Measurements from ENCODE around the gene PEF1. TPM values are rescaled to one million over a fixed set of nuclear protein-coding genes. Genes with fewer than 3 reads are reported as not detected.
A peak's percentile ranks its signal among the peaks of the same experiment; 100 is the strongest.

PEF1 gene
- total RNA-seq, 2 experiments from 2014 or later, result 79.6 to 80.6 TPM

DNA sequence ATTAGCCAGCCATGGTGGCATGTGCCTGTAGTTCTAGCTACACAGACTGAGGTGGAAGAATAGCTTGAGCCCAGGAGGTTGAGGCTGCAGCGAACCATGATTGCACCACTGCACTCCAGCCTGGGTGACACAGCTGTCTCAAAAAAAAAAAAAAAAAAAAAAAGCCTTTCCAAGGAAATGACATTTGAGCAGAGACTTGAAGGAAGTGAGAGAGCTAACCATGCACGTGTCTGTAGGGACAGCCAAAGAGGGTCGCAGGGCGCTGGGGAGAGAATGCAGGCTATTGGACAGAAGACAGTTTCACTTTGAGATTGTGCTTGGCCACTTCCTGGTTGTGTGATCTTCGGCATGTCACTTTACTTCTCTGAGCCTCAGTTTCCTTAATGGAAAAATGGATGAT lies 20.4 kb downstream of the PEF1 start:
- DNase-seq, result no peak
- intact Hi-C loops (cut with micrococcal nuclease), result no loop called here
- no peaks in the 10 kb centered on the region for H3K4me1 Mint-ChIP-seq (ENCODE audit: low read depth)
- H3K4me3 Mint-ChIP-seq, result no peak overlapping the region
- H3K9me3 Mint-ChIP-seq, result no peaks in the 10 kb centered on the region
- CTCF ChIA-PET, result no interaction called here
- H3K27me3 Mint-ChIP-seq (ENCODE audit: low read depth), result peaks cover 4% of the 10 kb centered on the region
- no peak overlapping the region for H3K27ac Mint-ChIP-seq
- peaks cover 2% of the 10 kb centered on the region for H3K36me3 Mint-ChIP-seq (ENCODE audit: low read depth)

DNA sequence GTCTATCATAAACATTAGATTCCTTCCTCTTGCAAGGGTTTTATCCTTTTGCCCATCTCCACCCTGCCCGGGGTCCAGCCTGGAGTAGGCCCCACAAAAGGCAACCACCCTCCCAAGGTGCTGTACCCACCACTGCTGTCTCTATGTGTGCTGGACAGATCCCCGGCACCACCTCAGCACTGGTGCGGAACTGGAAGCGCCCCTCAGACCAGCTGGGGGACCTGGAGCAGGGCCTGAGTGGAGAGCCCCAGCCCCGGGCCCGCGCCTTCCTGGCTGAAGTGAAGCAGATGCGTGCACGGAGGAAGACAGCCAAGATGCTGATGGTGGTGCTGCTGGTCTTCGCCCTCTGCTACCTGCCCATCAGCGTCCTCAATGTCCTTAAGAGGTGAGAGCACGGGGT lies 21.3 kb downstream of the PEF1 start:
- Mint-ChIP-seq H3K27ac (no peak overlapping the region), H3K9me3 (no peaks in the 10 kb centered on the region), H3K4me3 (no peak overlapping the region), H3K27me3 (ENCODE audit: low read depth) (peaks cover 12% of the 10 kb centered on the region), H3K36me3 (ENCODE audit: low read depth) (peaks cover 2% of the 10 kb centered on the region), H3K4me1 (ENCODE audit: low read depth) (no peaks in the 10 kb centered on the region)
- no peak for DNase-seq
- intact Hi-C loops (cut with micrococcal nuclease), result no loop called here
- CTCF ChIA-PET, result no interaction called here

DNA sequence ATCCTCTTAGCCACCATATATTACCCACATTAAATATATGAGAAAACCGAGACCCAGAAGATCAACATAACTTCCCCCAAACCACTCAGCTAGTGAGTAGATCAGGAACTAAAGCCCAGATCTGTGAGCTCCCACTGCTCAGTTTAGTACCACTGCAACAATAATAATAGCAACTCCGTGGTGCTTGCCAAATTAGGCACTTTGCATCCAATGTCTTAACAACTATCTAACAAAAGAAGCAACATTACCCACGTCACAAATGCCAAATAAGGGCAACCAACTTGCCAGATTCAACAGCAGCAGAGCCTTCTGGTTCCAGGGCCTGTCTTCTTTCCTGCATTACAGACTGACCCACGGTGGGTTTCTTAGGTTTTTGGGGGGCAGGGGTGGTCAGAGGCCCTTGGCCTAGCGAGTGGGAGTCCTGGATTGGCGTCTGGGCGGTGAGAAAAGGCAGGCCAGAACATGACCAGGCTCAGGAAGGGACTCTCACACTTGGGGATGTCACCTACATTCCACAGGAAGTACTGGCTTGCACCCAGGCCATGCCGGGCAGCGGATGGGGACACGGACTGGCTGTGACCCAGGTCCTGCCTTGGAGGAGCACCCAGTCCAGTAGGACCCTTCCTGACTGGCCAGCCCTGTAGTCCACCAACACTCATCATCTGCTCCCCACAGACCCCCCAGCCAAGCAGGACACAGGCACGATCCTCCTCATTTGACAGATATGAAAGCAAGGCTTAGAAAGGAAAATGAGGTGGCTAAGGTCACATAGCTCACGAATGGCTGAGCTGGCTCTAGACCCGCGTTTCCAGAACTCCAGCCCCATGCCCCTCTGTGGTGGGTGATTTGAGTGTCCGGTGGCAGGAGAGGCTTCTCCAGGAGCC lies 22.6 kb downstream of the PEF1 start:
- Mint-ChIP-seq H3K27ac (no peak overlapping the region), H3K27me3 (ENCODE audit: low read depth) (peaks cover 16% of the 10 kb centered on the region), H3K4me1 (ENCODE audit: low read depth) (peaks cover 2% of the 10 kb centered on the region), H3K4me3 (no peak overlapping the region), H3K9me3 (no peaks in the 10 kb centered on the region), H3K36me3 (ENCODE audit: low read depth) (peaks cover 2% of the 10 kb centered on the region)
- DNase-seq, result no peak
- CTCF ChIA-PET, result interaction anchor here (1.2 kb wide), 1 partner anchor 25 kb away, joined by 3 read pairs; no protein-coding TSS in a partner anchor
- intact Hi-C loops (cut with micrococcal nuclease), result no loop called here

DNA sequence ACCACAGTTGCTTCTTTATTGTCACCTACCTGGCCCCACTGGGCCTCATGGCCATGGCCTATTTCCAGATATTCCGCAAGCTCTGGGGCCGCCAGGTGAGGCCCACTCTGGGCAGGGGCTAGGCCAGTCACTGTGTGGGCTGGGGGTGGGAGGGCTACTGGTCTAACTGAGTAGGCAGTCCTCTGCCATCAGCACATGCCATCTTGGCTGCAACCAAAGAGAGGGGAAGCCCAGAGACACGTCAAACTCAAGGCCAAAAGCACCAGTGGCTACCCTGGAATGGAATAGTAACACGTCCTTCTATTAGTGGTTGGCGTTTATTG lies 23.2 kb downstream of the PEF1 start:
- Mint-ChIP-seq H3K27me3 (ENCODE audit: low read depth) (peaks cover 22% of the 10 kb centered on the region), H3K27ac (no peak overlapping the region), H3K4me3 (no peak overlapping the region), H3K4me1 (ENCODE audit: low read depth) (peaks cover 2% of the 10 kb centered on the region), H3K36me3 (ENCODE audit: low read depth) (no peaks in the 10 kb centered on the region), H3K9me3 (no peaks in the 10 kb centered on the region)
- DNase-seq, result no peak
- intact Hi-C loops (cut with micrococcal nuclease), result no loop called here
- CTCF ChIA-PET, result interaction anchor here (1.2 kb wide), 1 partner anchor 24 kb away, joined by 3 read pairs; no protein-coding TSS in a partner anchor

DNA sequence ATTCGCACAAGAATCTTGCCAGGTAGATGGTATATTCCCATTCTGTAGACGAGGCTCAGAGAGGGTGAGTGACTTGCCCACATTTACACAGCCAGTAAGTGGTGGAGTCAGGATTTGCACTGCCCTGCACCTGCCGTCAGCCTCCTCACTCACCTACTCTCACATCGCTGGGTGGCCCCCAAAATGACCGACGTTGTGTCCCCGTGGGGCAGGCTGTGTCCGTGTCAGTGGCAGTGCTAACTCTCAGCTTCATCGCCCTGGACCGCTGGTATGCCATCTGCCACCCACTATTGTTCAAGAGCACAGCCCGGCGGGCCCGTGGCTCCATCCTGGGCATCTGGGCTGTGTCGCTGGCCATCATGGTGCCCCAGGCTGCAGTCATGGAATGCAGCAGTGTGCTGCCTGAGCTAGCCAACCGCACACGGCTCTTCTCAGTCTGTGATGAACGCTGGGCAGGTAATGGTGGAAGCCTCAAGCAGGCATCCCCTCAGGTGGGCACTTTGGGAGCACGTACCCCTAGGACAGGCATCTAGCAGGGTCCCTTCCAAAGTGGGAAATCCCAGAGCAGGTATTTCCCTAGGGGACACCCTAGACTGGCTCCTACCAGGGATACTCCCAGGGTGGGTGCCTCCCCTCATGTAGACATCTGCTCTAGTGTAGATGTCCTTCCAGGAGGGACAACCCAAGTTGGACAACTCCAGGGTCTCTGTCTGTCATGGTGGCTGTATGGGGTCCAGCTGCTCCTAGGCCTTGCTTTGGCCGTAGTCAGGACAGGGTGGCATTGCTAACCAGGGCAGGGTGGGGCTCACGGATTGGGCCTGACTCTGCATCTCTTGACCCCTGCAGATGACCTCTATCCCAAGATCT lies 23.8 kb downstream of the PEF1 start:
- Mint-ChIP-seq H3K27ac (no peak overlapping the region), H3K4me3 (no peak overlapping the region), H3K27me3 (ENCODE audit: low read depth) (peaks cover 27% of the 10 kb centered on the region), H3K4me1 (ENCODE audit: low read depth) (peaks cover 2% of the 10 kb centered on the region), H3K9me3 (no peaks in the 10 kb centered on the region), H3K36me3 (ENCODE audit: low read depth) (no peaks in the 10 kb centered on the region)
- CTCF ChIA-PET, result interaction anchor here (1.2 kb wide), 1 partner anchor 24 kb away, joined by 3 read pairs; no protein-coding TSS in a partner anchor
- no peak for DNase-seq
- intact Hi-C loops (cut with micrococcal nuclease), result no loop called here

DNA sequence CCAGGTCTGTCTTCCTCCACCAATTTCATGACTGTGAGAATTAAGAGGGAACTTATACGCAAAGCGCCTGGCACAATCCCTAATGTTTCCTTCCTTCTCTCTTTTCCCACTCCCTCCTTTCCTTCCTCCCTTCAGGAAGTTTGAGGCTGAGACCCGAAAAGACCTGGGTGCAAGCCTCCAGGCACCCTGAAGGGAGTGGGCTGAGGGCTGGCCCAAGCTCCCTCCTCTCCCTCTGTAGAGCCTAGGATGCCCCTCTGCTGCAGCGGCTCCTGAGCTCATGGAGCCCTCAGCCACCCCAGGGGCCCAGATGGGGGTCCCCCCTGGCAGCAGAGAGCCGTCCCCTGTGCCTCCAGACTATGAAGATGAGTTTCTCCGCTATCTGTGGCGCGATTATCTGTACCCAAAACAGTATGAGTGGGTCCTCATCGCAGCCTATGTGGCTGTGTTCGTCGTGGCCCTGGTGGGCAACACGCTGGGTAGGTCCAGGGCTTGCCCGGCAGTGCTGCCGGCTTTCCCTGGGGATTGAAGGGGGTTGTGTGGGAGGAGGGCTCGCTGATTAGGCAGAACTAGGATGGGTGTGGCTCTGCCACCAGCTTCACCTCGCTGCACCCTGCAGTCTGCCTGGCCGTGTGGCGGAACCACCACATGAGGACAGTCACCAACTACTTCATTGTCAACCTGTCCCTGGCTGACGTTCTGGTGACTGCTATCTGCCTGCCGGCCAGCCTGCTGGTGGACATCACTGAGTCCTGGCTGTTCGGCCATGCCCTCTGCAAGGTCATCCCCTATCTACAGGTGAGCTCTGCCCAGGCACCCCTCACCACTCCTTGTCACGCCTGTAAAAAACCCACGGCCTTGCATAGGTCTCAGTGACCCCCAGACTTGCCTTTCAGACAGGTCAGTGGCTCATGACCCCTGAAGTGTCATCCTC lies 25.5 kb downstream of the PEF1 start:
- Mint-ChIP-seq H3K27me3 (ENCODE audit: low read depth) (peaks cover 32% of the 10 kb centered on the region), H3K36me3 (ENCODE audit: low read depth) (no peaks in the 10 kb centered on the region), H3K4me3 (no peak overlapping the region), H3K4me1 (ENCODE audit: low read depth) (peaks cover 2% of the 10 kb centered on the region), H3K27ac (no peak overlapping the region), H3K9me3 (no peaks in the 10 kb centered on the region)
- CTCF ChIA-PET, result interaction anchor here (0.7 to 1.9 kb wide), 13 partner anchors 10 to 225 kb away, joined by 3 to 8 read pairs (median 3); no protein-coding TSS in a partner anchor
- DNase-seq, result no peak
- intact Hi-C loops (cut with micrococcal nuclease), result loop anchor here (1.0 kb wide), 1 partner anchor 55 kb away; no protein-coding TSS in a partner anchor

DNA sequence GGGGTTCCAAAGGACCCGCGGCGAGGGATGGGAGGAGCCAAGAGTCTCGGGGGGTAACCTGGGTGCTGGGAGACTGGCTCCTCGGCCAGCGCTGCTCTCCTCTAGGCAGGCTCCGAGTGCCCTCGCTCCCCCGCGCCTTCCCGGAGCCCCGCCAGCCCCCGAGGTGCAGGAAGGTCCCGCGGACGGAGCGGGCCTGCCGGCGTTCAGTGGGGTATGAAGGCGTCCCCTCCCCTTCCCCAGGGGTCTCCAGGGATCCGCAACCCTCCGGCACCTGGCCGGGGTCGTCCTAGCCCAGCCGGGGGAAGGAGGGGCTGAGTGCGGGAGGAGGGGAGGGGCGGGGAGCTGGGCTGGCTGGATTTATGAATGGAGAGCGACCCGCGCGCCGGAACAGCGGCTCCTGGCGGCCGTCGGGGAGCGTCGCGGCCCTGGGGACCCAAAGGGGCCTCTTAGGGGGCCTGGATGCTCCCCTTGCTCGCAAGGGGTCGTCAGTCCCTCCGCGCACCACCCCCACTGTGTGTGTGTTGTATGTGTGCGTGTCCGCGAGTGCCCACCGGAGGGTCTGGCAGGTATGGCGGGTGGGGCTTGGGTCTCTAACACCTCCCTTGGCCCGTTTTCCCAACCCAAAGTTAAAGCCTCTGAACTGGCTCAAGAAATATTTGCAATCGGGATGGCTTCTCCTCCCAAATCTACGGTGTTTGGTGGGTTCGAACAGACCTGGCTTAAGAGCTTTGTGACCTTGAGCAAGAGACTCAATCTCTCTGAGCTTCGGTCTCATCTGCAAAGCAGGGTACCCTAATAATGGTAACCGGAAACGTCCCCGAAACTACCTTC lies 26.5 kb downstream of the PEF1 start:
- intact Hi-C loops (cut with micrococcal nuclease), result loop anchor here (1.0 kb wide), 1 partner anchor 54 kb away; no protein-coding TSS in a partner anchor
- Mint-ChIP-seq H3K27me3 (ENCODE audit: low read depth) (peaks cover 32% of the 10 kb centered on the region), H3K27ac (no peak overlapping the region), H3K9me3 (no peaks in the 10 kb centered on the region), H3K4me3 (no peak overlapping the region), H3K4me1 (ENCODE audit: low read depth) (peaks cover 2% of the 10 kb centered on the region), H3K36me3 (ENCODE audit: low read depth) (no peaks in the 10 kb centered on the region)
- DNase-seq, result peak; percentile 50
- CTCF ChIA-PET, result interaction anchor here (0.5 to 1.9 kb wide), 14 partner anchors 11 to 224 kb away, joined by 3 to 8 read pairs (median 3); no protein-coding TSS in a partner anchor

DNA sequence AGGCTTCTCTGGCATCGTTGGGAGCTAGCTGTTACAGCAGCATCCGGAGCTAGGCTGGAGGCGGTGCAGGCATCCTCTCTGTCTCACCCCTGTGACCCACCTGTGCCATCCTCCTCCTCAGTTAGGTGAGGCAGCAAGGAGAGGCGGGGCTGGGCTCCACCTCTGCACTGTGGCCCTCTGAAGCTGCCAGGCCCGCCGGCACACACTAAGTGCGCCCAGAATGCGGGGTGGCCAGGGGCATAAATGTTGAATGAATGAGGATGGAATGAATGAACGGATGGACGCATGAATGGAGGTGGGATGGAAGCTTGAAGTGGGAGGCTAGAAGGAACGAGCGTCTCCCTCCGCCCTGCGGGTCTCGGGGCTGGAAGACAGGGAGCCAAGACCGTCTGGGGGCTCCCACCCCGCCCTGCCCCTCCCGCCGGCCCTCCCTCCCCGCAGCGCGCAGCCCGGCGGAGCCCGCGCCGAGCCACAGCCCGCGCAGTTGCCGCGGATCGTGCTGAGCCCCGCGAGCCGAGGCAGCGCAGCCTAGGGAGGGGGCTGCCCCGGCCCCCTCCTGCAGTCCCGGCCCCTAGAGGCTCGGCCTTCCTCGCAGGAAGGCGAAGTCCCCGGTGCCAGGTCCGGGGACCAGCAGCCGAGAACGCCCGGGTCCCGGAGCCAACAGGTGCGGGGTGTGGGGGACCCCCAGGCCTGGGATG lies 27.3 kb downstream of the PEF1 start, which contains the start of gene HCRTR1:
Gene HCRTR1 (plus strand): TSS at position 472 of the 698 bp plus-strand sequence. CDS start 1,504 bp downstream, outside the sequence.
- Mint-ChIP-seq H3K4me1 (ENCODE audit: low read depth) (peaks cover 2% of the 10 kb centered on the region), H3K9me3 (no peaks in the 10 kb centered on the region), H3K27ac (no peak within 1 kb of the TSS), H3K27me3 (ENCODE audit: low read depth) (peaks cover 32% of the 10 kb centered on the region), H3K4me3 (peak within 1 kb of the TSS; percentile 40), H3K36me3 (ENCODE audit: low read depth) (no peaks in the 10 kb centered on the region)
- CTCF ChIA-PET, result interaction anchor here (0.5 to 1.9 kb wide), 9 partner anchors 16 to 223 kb away, joined by 3 to 8 read pairs (median 3); no protein-coding TSS in a partner anchor
- intact Hi-C loops (cut with micrococcal nuclease), result no loop called here
- DNase-seq, result no peak

DNA sequence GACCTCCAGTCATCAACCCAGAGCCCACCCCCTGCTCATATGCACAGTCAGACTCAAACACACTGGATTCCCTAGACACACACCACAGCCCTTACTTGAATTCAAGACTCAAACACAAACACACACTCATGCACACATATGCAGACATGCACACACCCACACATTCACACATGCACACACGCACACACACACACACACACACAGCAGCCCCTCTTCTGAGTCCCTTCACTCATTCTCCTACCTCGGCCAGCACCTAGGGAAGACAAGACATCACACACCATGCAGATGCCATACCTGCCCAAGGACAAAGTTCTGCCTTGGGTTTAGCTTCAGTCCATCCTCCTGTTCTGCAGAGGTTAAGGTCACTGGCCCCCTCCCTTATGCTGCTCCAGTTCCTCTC lies 28.7 kb downstream of the PEF1 start:
- H3K36me3 Mint-ChIP-seq (ENCODE audit: low read depth), result no peaks in the 10 kb centered on the region

DNA sequence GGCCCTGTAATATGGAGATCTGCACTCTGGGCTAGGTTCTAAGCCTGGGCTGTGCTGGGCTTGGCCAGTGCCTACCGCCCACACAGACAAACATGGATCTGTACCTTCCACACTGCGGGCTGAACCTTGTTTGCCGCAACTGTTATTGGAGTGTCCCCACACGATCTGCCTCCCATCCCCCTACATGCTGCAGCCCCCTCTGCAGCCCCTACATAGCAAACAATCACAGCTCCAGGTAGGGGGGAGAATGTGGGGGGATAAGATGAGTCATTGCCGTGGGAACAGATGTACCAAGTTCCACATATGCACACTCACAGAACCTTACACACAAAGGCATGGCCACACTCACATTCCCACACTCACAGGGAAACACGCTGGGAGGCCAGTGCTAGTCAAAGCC lies 29.3 kb downstream of the PEF1 start:
- CTCF ChIA-PET, result no interaction called here
- no peak for DNase-seq
- Mint-ChIP-seq H3K4me3 (no peak overlapping the region), H3K9me3 (no peaks in the 10 kb centered on the region), H3K27ac (no peak overlapping the region), H3K36me3 (ENCODE audit: low read depth) (no peaks in the 10 kb centered on the region), H3K4me1 (ENCODE audit: low read depth) (peaks cover 2% of the 10 kb centered on the region), H3K27me3 (ENCODE audit: low read depth) (peaks cover 32% of the 10 kb centered on the region)
- intact Hi-C loops (cut with micrococcal nuclease), result no loop called here

More for the DNA sequence above, 28.7 kb downstream of the PEF1 start:
- Mint-ChIP-seq H3K4me1 (ENCODE audit: low read depth) (peaks cover 2% of the 10 kb centered on the region), H3K4me3 (no peak overlapping the region), H3K27me3 (ENCODE audit: low read depth) (peaks cover 32% of the 10 kb centered on the region), H3K9me3 (no peaks in the 10 kb centered on the region), H3K27ac (no peak overlapping the region)
- CTCF ChIA-PET, result no interaction called here
- no peak for DNase-seq
- intact Hi-C loops (cut with micrococcal nuclease), result no loop called here

All from activated naive CD4-positive, alpha-beta T cell treated with anti-CD3 and anti-CD28 coated beads for 36 hours (primary cell).